A549 (cell line): ENCODE data around the gene NALCN. TPM values are rescaled to one million over a fixed set of nuclear protein-coding genes. Genes with fewer than 3 reads are reported as not detected.

Source experiments
- ATAC-seq, 2 experiments: fragments of 200-7000 bp in 1 of 2; fragments of >200 bp in 1 of 2; cut with Nextera tagmentation in 1 of 2; cut with Tn5 transposase in 1 of 2; 3 replicates each; pipeline versions ENCODE4 v1.8.0 to v1.9.1; 2018 to 2020; ENCODE audit warnings: mild to moderate bottlenecking in 1 of 2, moderate library complexity in 1 of 2
- CTCF ChIA-PET: fragments of 300-600 bp; sonication (Branson Sonifier 250); formaldehyde crosslinking; extraction: SDS; loops from one replicate; lab custom pipeline; 2021; ENCODE audit warnings: antibody characterized with exemption, inconsistent platforms; lab: Yijun Ruan, JAX
- POLR2A ChIA-PET: fragments of 350-600 bp; formaldehyde crosslinking; extraction: SDS; loops from one replicate; lab custom pipeline; 2021; ENCODE audit warnings: antibody characterized with exemption, inconsistent platforms; lab: Yijun Ruan, JAX
- DNase-seq, 2 experiments: peaks; one replicate each; pipeline versions ENCODE4 v3.0.0 to v3.0.0-alpha.2; 2011 to 2016; ENCODE audit warnings: low read depth in 1 of 2, low spot score in 1 of 2
- FAIRE-seq: peaks from 2 replicates; lab custom pipeline; 2011; peaks lifted over from hg19 to GRCh38; lab: Jason Lieb, UNC
- H3K27ac ChIP-seq, 2 experiments: fragments of >200 bp; sonication (Bioruptor Twin); formaldehyde crosslinking; 3 replicates each; pipeline ENCODE4 v1.5.1; 2016 to 2017
- H3K4me1 ChIP-seq: fragments of >200 bp; sonication (Bioruptor Twin); formaldehyde crosslinking; 3 replicates; pipeline ENCODE4 v1.6.1; 2016
- H3K4me2 ChIP-seq: fragments of >200 bp; sonication (Bioruptor Twin); formaldehyde crosslinking; 3 replicates; pipeline ENCODE4 v1.6.1; 2016
- H3K4me3 ChIP-seq: fragments of >200 bp; sonication (Bioruptor Twin); formaldehyde crosslinking; 3 replicates; pipeline ENCODE4 v1.5.1; 2016
- H3K9me3 ChIP-seq: fragments of >200 bp; sonication (Bioruptor Twin); formaldehyde crosslinking; 3 replicates; pipeline ENCODE4 v1.6.1; 2016
- BCL3 ChIP-seq: fragments of >200 bp; sonication (Bioruptor Twin); formaldehyde crosslinking; IDR thresholded peaks from 3 replicates; pipeline ENCODE4 v1.6.1; 2016
- EP300 ChIP-seq, 2 experiments: fragments of >200 bp; sonication (Bioruptor Twin); formaldehyde crosslinking; IDR thresholded peaks; 2 replicates in 1 of 2; 3 replicates in 1 of 2; pipeline ENCODE4 v1.6.1; 2016 to 2017
- FOSB ChIP-seq: fragments of 250-450 bp; sonication (Bioruptor Pico); IDR thresholded peaks from 2 replicates; pipeline ENCODE4 v1.5.0; 2020; ENCODE audit warnings: mild to moderate bottlenecking, moderate library complexity
- KDM1A ChIP-seq: fragments of 200-600 bp; sonication (generic); IDR thresholded peaks from 2 replicates; pipeline ENCODE4 v1.6.1; 2016; ENCODE audit warnings: low read depth, mild to moderate bottlenecking
- MAFK ChIP-seq: fragments of 450-650 bp; IDR thresholded peaks from 2 replicates; pipeline ENCODE4 v1.6.1; 2014; ENCODE audit not compliant: partially characterized antibody
- MAZ ChIP-seq: fragments of 150-350 bp; IDR thresholded peaks from 2 replicates; pipeline ENCODE4 v1.6.1; 2014; ENCODE audit warnings: antibody characterized with exemption, low read depth, low read length, borderline replicate concordance
- MYC ChIP-seq: IDR thresholded peaks from 2 replicates; pipeline ENCODE4 v1.6.1; 2012; ENCODE audit warnings: mild to moderate bottlenecking, inconsistent platforms, low read length, improper control_type of control experiment, borderline replicate concordance
- NFE2L2 ChIP-seq: fragments of 150-350 bp; conservative IDR thresholded peaks from 2 replicates; pipeline ENCODE4 v1.6.1; 2014; ENCODE audit warnings: low read length
- NPAS2 ChIP-seq: fragments of 250-450 bp; sonication (Bioruptor Pico); IDR thresholded peaks from 2 replicates; pipeline ENCODE4 v1.8.0; 2022; ENCODE audit warnings: mild to moderate bottlenecking, moderate library complexity, borderline replicate concordance
- PHF8 ChIP-seq: fragments of 200-600 bp; sonication (generic); IDR thresholded peaks from 2 replicates; pipeline ENCODE4 v1.6.1; 2016; ENCODE audit warnings: low read depth, mild to moderate bottlenecking, antibody characterized with exemption, moderate library complexity, borderline replicate concordance
- POLR2AphosphoS2 ChIP-seq: conservative IDR thresholded peaks from 2 replicates; pipeline ENCODE4 v1.6.1; 2012; ENCODE audit warnings: low read length, improper control_type of control experiment, inconsistent platforms
- RCOR1 ChIP-seq: fragments of 150-350 bp; IDR thresholded peaks from 2 replicates; pipeline ENCODE4 v1.6.1; 2014; ENCODE audit warnings: antibody characterized with exemption, low read length, low read depth
- RNF2 ChIP-seq: fragments of 200-600 bp; sonication (generic); IDR thresholded peaks from 2 replicates; pipeline ENCODE4 v1.6.1; 2016; ENCODE audit warnings: low read depth, mild to moderate bottlenecking, antibody characterized with exemption, moderate library complexity, borderline replicate concordance
- SREBF2 ChIP-seq: fragments of 450-650 bp; IDR thresholded peaks from 2 replicates; pipeline ENCODE4 v1.6.1; 2014; ENCODE audit warnings: mild to moderate bottlenecking, moderate library complexity
- TFCP2L1 ChIP-seq: fragments of 250-450 bp; sonication (Bioruptor Pico); IDR thresholded peaks from 2 replicates; pipeline ENCODE4 v1.5.0; 2021; ENCODE audit warnings: mild to moderate bottlenecking
- ZNF302 ChIP-seq: fragments of 250-450 bp; sonication (Bioruptor Pico); IDR thresholded peaks from 2 replicates; pipeline ENCODE4 v1.9.0; 2021; ENCODE audit warnings: inconsistent platforms, mild to moderate bottlenecking, moderate library complexity
- WGBS: methylation state at CpG from one replicate; pipeline ENCODE4 v1.1.6; 2017; ENCODE audit errors: missing lambda C conversion rate; 5-methylcytosine and 5-hydroxymethylcytosine counted together
- polyA plus RNA-seq, 4 experiments: library from polyadenylated mRNA; depleted of rRNA in 3 of 4; stranded (reverse); fragments of >200 nt; fragmentation: RNase III in 1 of 4; extraction: RNeasy Plus Mini Kit Qiagen cat#74134 plus additional on column Dnase treatment in 1 of 4; gene quantifications; 2 replicates in 3 of 4; 3 replicates in 1 of 4; pipeline ENCODE4 v1.2.3, GENCODE V29; 2011 to 2017
- TF ChIP-seq, protein P1 (sequence below): fragments of >200 bp; sonication (Bioruptor Twin); formaldehyde crosslinking; IDR thresholded peaks from 2 replicates; pipeline ENCODE4 v1.6.1; 2016
- TF ChIP-seq, protein P2 (sequence below): IDR thresholded peaks from 2 replicates; pipeline ENCODE4 v1.6.1; 2012

Gene NALCN
- polyA plus RNA-seq, 2 of the 4 experiments (the other 2 are of a cell fraction): 1.8 to 4.9 TPM

DNA sequence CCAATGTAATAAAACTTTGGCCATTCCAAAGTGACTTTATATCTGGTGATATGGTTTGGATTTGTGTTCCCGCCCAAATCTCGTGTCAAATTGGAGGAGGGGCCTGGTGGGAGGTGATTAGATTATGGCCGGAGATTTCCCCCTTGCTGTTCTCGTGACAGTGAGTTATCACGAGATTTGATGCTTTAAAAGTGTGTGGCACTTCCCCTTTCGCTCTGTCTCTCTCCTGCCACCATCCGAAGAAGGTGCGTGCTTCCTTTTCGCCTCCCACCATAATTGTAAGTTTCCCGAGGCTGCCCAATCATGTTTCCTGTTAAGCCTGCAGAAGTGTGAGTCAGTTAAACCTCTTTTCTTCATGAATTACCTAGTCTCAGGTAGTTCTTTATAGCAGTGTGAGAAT is 9.3 kb upstream of the NALCN start:
- Histone ChIP-seq H3K4me2 (no peak overlapping the region), H3K9me3 (no peaks in the 10 kb centered on the region), H3K27ac (no peak overlapping the region)
- CTCF ChIA-PET: no interaction called here
- 74% methylated on average over 10 of the region's 10 CpGs for WGBS
- POLR2A ChIA-PET: no interaction called here
- no peak for ATAC-seq
- FAIRE-seq: no peak
- TF ChIP-seq SREBF2: no peak
- no peak for TF ChIP-seq ZNF302 (CRISPR knock-in tag)
- no peak for TF ChIP-seq TFCP2L1 (CRISPR knock-in tag)
- TF ChIP-seq, protein P1, sequence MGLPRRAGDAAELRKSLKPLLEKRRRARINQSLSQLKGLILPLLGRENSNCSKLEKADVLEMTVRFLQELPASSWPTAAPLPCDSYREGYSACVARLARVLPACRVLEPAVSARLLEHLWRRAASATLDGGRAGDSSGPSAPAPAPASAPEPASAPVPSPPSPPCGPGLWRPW: no peak
- no peak for TF ChIP-seq FOSB
- no peak for TF ChIP-seq MAZ
- TF ChIP-seq EP300 (IDR thresholded peaks at IDR 0.05): no peak
- no peak for TF ChIP-seq KDM1A
- TF ChIP-seq NPAS2 (CRISPR knock-in tag): no peak
- no peak for TF ChIP-seq MAFK
- TF ChIP-seq POLR2AphosphoS2: no peak
- no peak for TF ChIP-seq NFE2L2
- TF ChIP-seq, all 56 proteins: peak for 0
- DNase-seq: no peak
- Histone ChIP-seq H3K4me1 (no peaks in the 10 kb centered on the region), H3K4me3 (no peak overlapping the region)

DNA sequence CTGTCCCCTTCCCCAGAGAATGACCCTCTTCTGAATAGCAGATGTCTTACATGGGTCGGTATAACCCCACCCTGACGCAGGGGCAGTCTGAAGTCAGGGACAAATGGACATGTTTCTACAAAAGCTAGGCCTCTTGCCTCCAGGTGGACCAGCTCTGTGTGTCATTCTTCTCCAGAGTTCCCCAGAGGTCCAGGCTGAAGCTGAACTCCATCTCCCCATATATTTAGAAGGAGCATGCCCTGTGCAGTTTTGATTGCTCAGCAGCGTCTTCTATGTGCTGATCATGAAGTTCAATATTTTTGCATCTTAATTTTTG is 8.8 kb upstream of the NALCN start:
- ChIA-PET CTCF (no interaction called here), POLR2A (no interaction called here)
- no peak overlapping the region for H3K4me3 ChIP-seq
- WGBS: 89% methylated on average over 3 of the region's 3 CpGs
- no peak overlapping the region for H3K4me2 ChIP-seq
- H3K4me1 ChIP-seq: no peaks in the 10 kb centered on the region
- TF ChIP-seq, protein P2, sequence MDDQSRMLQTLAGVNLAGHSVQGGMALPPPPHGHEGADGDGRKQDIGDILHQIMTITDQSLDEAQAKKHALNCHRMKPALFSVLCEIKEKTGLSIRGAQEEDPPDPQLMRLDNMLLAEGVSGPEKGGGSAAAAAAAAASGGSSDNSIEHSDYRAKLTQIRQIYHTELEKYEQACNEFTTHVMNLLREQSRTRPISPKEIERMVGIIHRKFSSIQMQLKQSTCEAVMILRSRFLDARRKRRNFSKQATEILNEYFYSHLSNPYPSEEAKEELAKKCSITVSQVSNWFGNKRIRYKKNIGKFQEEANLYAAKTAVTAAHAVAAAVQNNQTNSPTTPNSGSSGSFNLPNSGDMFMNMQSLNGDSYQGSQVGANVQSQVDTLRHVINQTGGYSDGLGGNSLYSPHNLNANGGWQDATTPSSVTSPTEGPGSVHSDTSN: no peak
- no peak for TF ChIP-seq POLR2AphosphoS2
- TF ChIP-seq PHF8: no peak
- FAIRE-seq (no peak), ATAC-seq (no peak), DNase-seq (no peak)
- no peak overlapping the region for H3K27ac ChIP-seq
- H3K9me3 ChIP-seq: no peaks in the 10 kb centered on the region

- no peaks in the 10 kb centered on the region for H3K4me1 ChIP-seq
- H3K27ac ChIP-seq: no peak overlapping the region
- FAIRE-seq (no peak), ATAC-seq (no peak)
- no peak overlapping the region for H3K4me2 ChIP-seq
- no peaks in the 10 kb centered on the region for H3K9me3 ChIP-seq
- POLR2A ChIA-PET: no interaction called here
- no peak overlapping the region for H3K4me3 ChIP-seq
- WGBS: 66% methylated on average over 6 of the region's 6 CpGs
- CTCF ChIA-PET: no interaction called here
- no peak for TF ChIP-seq RNF2
- no peak for TF ChIP-seq MYC
- no peak for TF ChIP-seq SREBF2
- no peak for TF ChIP-seq KDM1A
- TF ChIP-seq POLR2AphosphoS2: no peak
- TF ChIP-seq, all 56 proteins: peak for 0
- no peak for DNase-seq
Observed at GRCh38 chr13:101424381-101425155, 8.3 kb upstream of the NALCN start.

GRCh38 chr13:101423872-101424271 is 7.6 kb upstream of the NALCN start:
- ChIA-PET POLR2A (no interaction called here), CTCF (no interaction called here)
- ATAC-seq (no peak), FAIRE-seq (no peak), DNase-seq (no peak)
- Histone ChIP-seq H3K4me1 (no peaks in the 10 kb centered on the region), H3K9me3 (no peaks in the 10 kb centered on the region), H3K4me3 (no peak overlapping the region), H3K27ac (no peak overlapping the region), H3K4me2 (no peak overlapping the region)
- 96% methylated on average over 2 of the region's 2 CpGs for WGBS
- TF ChIP-seq BCL3 (no peak), RCOR1 (no peak), MYC (no peak), POLR2AphosphoS2 (no peak)
